HEK293 (cell line): ENCODE results near the gene GRB10.

Experiments
- CTCF ChIA-PET: fragments of 350-600 bp; formaldehyde crosslinking; extraction: SDS; loops from one replicate; lab custom pipeline; 2021; ENCODE audit warnings: antibody characterized with exemption; lab: Yijun Ruan, JAX
- POLR2A ChIA-PET: fragments of 300-600 bp; formaldehyde crosslinking; extraction: SDS; loops from one replicate; lab custom pipeline; 2020; ENCODE audit warnings: antibody characterized with exemption, inconsistent platforms; lab: Yijun Ruan, JAX
- H3K27ac ChIP-seq: fragments of 200-500 bp; sonication (Bioruptor generic); 2 replicates; pipeline ENCODE4 v1.5.1; 2014; ENCODE audit warnings: low read depth, low read length, control low read depth, inconsistent platforms; ENCODE audit errors: extremely low read depth
- H3K36me3 ChIP-seq, 2 experiments: fragments of 200-500 bp in 1 of 2; sonication (Bioruptor generic) in 1 of 2; 1 replicate in 1 of 2; 2 replicates in 1 of 2; pipeline ENCODE4 v1.5.1; 2014 to 2017; ENCODE audit warnings: inconsistent platforms in 2 of 2, low read length in 2 of 2; ENCODE audit not compliant: control insufficient read depth in 2 of 2, insufficient read depth in 1 of 2
- H3K4me1 ChIP-seq: fragments of 200-500 bp; sonication (Bioruptor generic); 2 replicates; pipeline ENCODE4 v1.5.1; 2014; ENCODE audit warnings: mild to moderate bottlenecking, low read length, inconsistent platforms; ENCODE audit not compliant: control insufficient read depth, insufficient read depth
- H3K4me3 ChIP-seq: 2 replicates; pipeline ENCODE4 v1.5.1; 2011; ENCODE audit warnings: low read depth, mild to moderate bottlenecking, control low read depth, low read length, moderate library complexity
- H3K9me3 ChIP-seq: fragments of 200-500 bp; sonication (Bioruptor generic); 2 replicates; pipeline ENCODE4 v1.5.1; 2014; ENCODE audit warnings: low read depth, low read length, inconsistent platforms; ENCODE audit not compliant: control insufficient read depth, insufficient read depth
- CTCF ChIP-seq: fragments of 450-650 bp; formaldehyde crosslinking; IDR thresholded peaks from 2 replicates; pipeline ENCODE4 v1.5.1; 2016; ENCODE audit warnings: missing biosample characterization, missing genetic modification characterization
- HIC1 ChIP-seq: fragments of 450-650 bp; formaldehyde crosslinking; IDR thresholded peaks from 2 replicates; pipeline ENCODE4 v1.5.1; 2016; ENCODE audit warnings: missing biosample characterization, missing genetic modification characterization
- KLF16 ChIP-seq: fragments of 450-650 bp; formaldehyde crosslinking; IDR thresholded peaks from 2 replicates; pipeline ENCODE4 v1.5.1; 2017; ENCODE audit warnings: missing biosample characterization, missing genetic modification characterization
- KLF17 ChIP-seq: fragments of 450-650 bp; formaldehyde crosslinking; IDR thresholded peaks from 2 replicates; pipeline ENCODE4 v1.5.1; 2016; ENCODE audit warnings: missing biosample characterization, missing genetic modification characterization
- PRDM4 ChIP-seq: fragments of 450-650 bp; formaldehyde crosslinking; IDR thresholded peaks from 2 replicates; pipeline ENCODE4 v1.5.1; 2017; ENCODE audit warnings: missing biosample characterization, missing genetic modification characterization
- PRDM6 ChIP-seq: fragments of 450-650 bp; formaldehyde crosslinking; IDR thresholded peaks from 2 replicates; pipeline ENCODE4 v1.5.1; 2017; ENCODE audit warnings: missing biosample characterization, missing genetic modification characterization
- SCRT2 ChIP-seq: fragments of 450-650 bp; formaldehyde crosslinking; IDR thresholded peaks from 2 replicates; pipeline ENCODE4 v1.5.1; 2016; ENCODE audit warnings: missing biosample characterization, missing genetic modification characterization
- WT1 ChIP-seq: fragments of 450-650 bp; formaldehyde crosslinking; IDR thresholded peaks from 2 replicates; pipeline ENCODE4 v1.5.1; 2016; ENCODE audit warnings: missing biosample characterization, missing genetic modification characterization
- YY1 ChIP-seq: fragments of 450-650 bp; formaldehyde crosslinking; IDR thresholded peaks from 2 replicates; pipeline ENCODE4 v1.5.1; 2018; ENCODE audit warnings: missing biosample characterization, missing genetic modification characterization
- ZBTB10 ChIP-seq: fragments of 450-650 bp; formaldehyde crosslinking; IDR thresholded peaks from 2 replicates; pipeline ENCODE4 v1.5.1; 2016; ENCODE audit warnings: missing biosample characterization, missing genetic modification characterization
- ZNF157 ChIP-seq: fragments of 450-650 bp; formaldehyde crosslinking; IDR thresholded peaks from 2 replicates; pipeline ENCODE4 v1.5.1; 2016; ENCODE audit warnings: missing biosample characterization, missing genetic modification characterization
- ZNF280D ChIP-seq: fragments of 450-650 bp; formaldehyde crosslinking; IDR thresholded peaks from 2 replicates; pipeline ENCODE4 v1.5.1; 2016; ENCODE audit warnings: missing biosample characterization, missing genetic modification characterization
- ZNF488 ChIP-seq: fragments of 450-650 bp; formaldehyde crosslinking; IDR thresholded peaks from 2 replicates; pipeline ENCODE4 v1.5.1; 2016; ENCODE audit warnings: missing biosample characterization, missing genetic modification characterization
- ZNF530 ChIP-seq: fragments of 450-650 bp; formaldehyde crosslinking; IDR thresholded peaks from 2 replicates; pipeline ENCODE4 v1.5.1; 2016; ENCODE audit warnings: low read depth, missing biosample characterization, missing genetic modification characterization
- ZNF548 ChIP-seq: fragments of 450-650 bp; formaldehyde crosslinking; IDR thresholded peaks from 2 replicates; pipeline ENCODE4 v1.5.1; 2016; ENCODE audit warnings: missing biosample characterization, missing genetic modification characterization
- ZNF600 ChIP-seq: fragments of 450-650 bp; formaldehyde crosslinking; IDR thresholded peaks from 2 replicates; pipeline ENCODE4 v1.5.1; 2016; ENCODE audit warnings: missing biosample characterization, missing genetic modification characterization
- ZNF621 ChIP-seq: fragments of 450-650 bp; formaldehyde crosslinking; IDR thresholded peaks from 2 replicates; pipeline ENCODE4 v1.5.1; 2017; ENCODE audit warnings: missing biosample characterization, missing genetic modification characterization
- ZNF660 ChIP-seq: fragments of 450-650 bp; IDR thresholded peaks from 2 replicates; pipeline ENCODE4 v1.5.1; 2018; ENCODE audit warnings: missing biosample characterization, mild to moderate bottlenecking, missing genetic modification characterization

Gene GRB10

GRCh38 chr7:50607524-50608125, 175.1 kb downstream of the GRB10 start (continued):
- no peak for TF ChIP-seq ZBTB10 (tag by site-specific recombination)
- TF ChIP-seq WT1, result no peak

- Histone ChIP-seq H3K27ac (no peak overlapping the region), H3K4me3 (no peak overlapping the region), H3K4me1 (no peaks in the 10 kb centered on the region)
- POLR2A ChIA-PET, result no interaction called here
- TF ChIP-seq CTCF (tag by site-specific recombination) (no peak), PRDM6 (tag by site-specific recombination) (no peak), PRDM4 (tag by site-specific recombination) (no peak), ZNF280D (tag by site-specific recombination) (no peak), ZNF488 (tag by site-specific recombination) (no peak), ZNF600 (tag by site-specific recombination) (no peak), ZNF660 (tag by site-specific recombination) (no peak), ZNF548 (no peak), ZNF157 (no peak), ZNF621 (tag by site-specific recombination) (no peak), HIC1 (tag by site-specific recombination) (no peak), KLF17 (tag by site-specific recombination) (no peak), SCRT2 (tag by site-specific recombination) (no peak), YY1 (tag by site-specific recombination) (no peak), KLF16 (tag by site-specific recombination) (no peak), ZNF530 (tag by site-specific recombination) (no peak)
- TF ChIP-seq, all 188 proteins: peak for 0
- no peaks in the 10 kb centered on the region for H3K9me3 ChIP-seq
- H3K36me3 ChIP-seq, result peaks cover 4 to 46% of the 10 kb centered on the region in 2 experiments; a peak in 2 of 3 replicates
- CTCF ChIA-PET, result no interaction called here
Measured at GRCh38 chr7:50605059-50605458, 177.6 kb downstream of the GRB10 start.
